ENCODE results near the gene HMX3.

DNA sequence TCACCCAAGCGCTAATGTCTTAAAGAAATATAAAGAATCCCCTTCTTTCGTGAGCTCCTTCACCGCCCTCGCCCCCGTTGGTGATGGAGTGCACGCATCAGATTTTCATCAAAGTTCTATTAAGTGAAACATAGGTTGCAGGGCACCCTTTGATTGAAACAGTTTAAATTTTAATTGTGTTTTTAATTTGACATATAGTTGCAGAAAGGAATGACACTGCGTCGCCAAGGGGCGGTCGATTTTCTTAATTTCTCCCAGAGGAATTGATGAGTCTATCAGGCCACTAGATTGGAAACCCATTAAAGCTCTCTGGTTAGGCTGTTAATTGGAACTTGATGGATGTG, 8.0 kb downstream of the HMX3 start:
- TF ChIP-seq EZH2 (IDR thresholded peaks at IDR 0.05) (no peak), POLR2AphosphoS5 (IDR thresholded peaks at IDR 0.05; ENCODE audit: borderline replicate concordance, low read depth, low read length) (no peak)
